Activated B cell treated with CpG ODN at 0.5 μM for 24 hours (primary cell): Measurements from ENCODE around the gene ACBD3. TPM values are rescaled to one million over a fixed set of nuclear protein-coding genes. Genes with fewer than 3 reads are reported as not detected.

Experiments used
- ATAC-seq: fragments of 200-7000 bp; cut with Tn5 transposase; one replicate; pipeline ENCODE4 v1.10.0; 2021; ENCODE audit warnings: low read depth, mild to moderate bottlenecking, moderate library complexity
- CTCF ChIA-PET: fragments of 350-600 bp; sonication (Branson Sonifier 250); formaldehyde crosslinking; loops from one replicate; lab custom pipeline; 2021; ENCODE audit warnings: antibody characterized with exemption; lab: Charles Lee
- POLR2A ChIA-PET: fragments of 350-600 bp; sonication (Branson Sonifier 250); formaldehyde crosslinking; loops from one replicate; lab custom pipeline; 2021; ENCODE audit warnings: antibody characterized with exemption; lab: Charles Lee
- DNase-seq: peaks from one replicate; pipeline ENCODE4 v3.0.0; 2022
- H3K27ac Mint-ChIP-seq: one replicate; pipeline ENCODE4 v1.8.0; 2020; ENCODE audit warnings: mixed read lengths
- H3K27me3 Mint-ChIP-seq: one replicate; pipeline ENCODE4 v1.8.0; 2021; ENCODE audit warnings: mixed read lengths
- H3K36me3 Mint-ChIP-seq: one replicate; pipeline ENCODE4 v1.8.0; 2021; ENCODE audit warnings: low read depth, mixed read lengths
- H3K4me1 Mint-ChIP-seq: one replicate; pipeline ENCODE4 v1.8.0; 2021; ENCODE audit warnings: mixed read lengths
- H3K4me3 Mint-ChIP-seq: one replicate; pipeline ENCODE4 v1.8.0; 2020; ENCODE audit warnings: mild to moderate bottlenecking, mixed read lengths
- H3K9me3 Mint-ChIP-seq: one replicate; pipeline ENCODE4 v1.8.0; 2020; ENCODE audit warnings: mixed read lengths
- CTCF ChIP-seq: fragments of 200-600 bp; IDR thresholded peaks from one replicate; pipeline ENCODE4 v1.8.0; 2022; ENCODE audit warnings: antibody characterized with exemption, mild to moderate bottlenecking
- intact Hi-C: fragments of 100-400 bp; cut with micrococcal nuclease; formaldehyde crosslinking; loops from one replicate; pipeline ENCODE4 v1.15.1; 2024
- total RNA-seq: library from RNA; stranded (reverse); gene quantifications from 2 replicates; pipeline ENCODE4 v1.2.3, GENCODE V29; 2022

Gene ACBD3
- total RNA-seq, 1 donor from 2014 or later = 38.6 TPM

- ChIA-PET POLR2A (interaction anchor here (0.9 to 5.7 kb wide), 27 partner anchors 8 to 642 kb away, joined by 3 to 182 read pairs (median 10); partner anchors contain the start of genes H3-3A, PARP1, PYCR2 and SDE2), CTCF (interaction anchor here (1.3 to 5.1 kb wide), 9 partner anchors 11 to 298 kb away, joined by 3 to 73 read pairs (median 6); partner anchors contain the start of genes H3-3A and PARP1)
- peak overlapping the region; percentile 93 for H3K27ac Mint-ChIP-seq
- TF ChIP-seq CTCF = no peak
- H3K4me3 Mint-ChIP-seq = peak overlapping the region; percentile 91
- intact Hi-C loops = loop anchor here (1.0 to 5.0 kb wide), 7 partner anchors 12 to 683 kb away; partner anchors contain the start of genes H3-3A, LBR and SDE2
- H3K27me3 Mint-ChIP-seq = no peaks in the 10 kb centered on the region
- ATAC-seq (peak; percentile 66), DNase-seq (peak; percentile 90)
- no peaks in the 10 kb centered on the region for H3K36me3 Mint-ChIP-seq
- H3K9me3 Mint-ChIP-seq = no peaks in the 10 kb centered on the region
- H3K4me1 Mint-ChIP-seq = peaks cover 42% of the 10 kb centered on the region
These were observed 76.7 kb downstream of the ACBD3 start for GRCh38 chr1:226109829-226110248.

- no peak for TF ChIP-seq CTCF
- H3K27me3 Mint-ChIP-seq = no peaks in the 10 kb centered on the region
- H3K9me3 Mint-ChIP-seq = no peaks in the 10 kb centered on the region
- POLR2A ChIA-PET = interaction anchor here (0.7 to 5.7 kb wide), 21 partner anchors 12 to 1737 kb away, joined by 3 to 182 read pairs (median 10); partner anchors contain the start of genes H3-3A, PARP1, PYCR2 and SDE2
- peak overlapping the region; percentile 93 for H3K27ac Mint-ChIP-seq
- CTCF ChIA-PET = interaction anchor here (1.2 to 5.1 kb wide), 7 partner anchors 10 to 299 kb away, joined by 3 to 73 read pairs (median 5); partner anchors contain the start of gene PARP1
- peaks cover 42% of the 10 kb centered on the region for H3K4me1 Mint-ChIP-seq
- ATAC-seq = no peak
- no peak for DNase-seq
- intact Hi-C loops = no loop called here
- peak overlapping the region; percentile 91 for H3K4me3 Mint-ChIP-seq
- no peaks in the 10 kb centered on the region for H3K36me3 Mint-ChIP-seq
These were observed 77.4 kb downstream of the ACBD3 start for GRCh38 chr1:226108935-226109828.

- CTCF ChIA-PET = interaction anchor here (1.2 to 5.1 kb wide), 4 partner anchors 11 to 300 kb away, joined by 3 to 73 read pairs (median 17); partner anchors contain the start of gene PARP1
- Mint-ChIP-seq H3K9me3 (no peaks in the 10 kb centered on the region), H3K27ac (peak overlapping the region; percentile 67), H3K4me1 (peaks cover 41% of the 10 kb centered on the region), H3K4me3 (peak overlapping the region; percentile 53), H3K27me3 (no peaks in the 10 kb centered on the region), H3K36me3 (no peaks in the 10 kb centered on the region)
- POLR2A ChIA-PET = interaction anchor here (0.6 to 5.7 kb wide), 9 partner anchors 14 to 1739 kb away, joined by 3 to 182 read pairs (median 57); partner anchors contain the start of genes H3-3A and SDE2
- ATAC-seq (no peak), DNase-seq (no peak)
- TF ChIP-seq CTCF = no peak
- intact Hi-C loops = no loop called here
These were observed 78.8 kb downstream of the ACBD3 start for GRCh38 chr1:226107471-226108460.

GRCh38 chr1:226104671-226105121 is 81.8 kb downstream of the ACBD3 start:
- Mint-ChIP-seq H3K36me3 (no peaks in the 10 kb centered on the region), H3K27me3 (no peaks in the 10 kb centered on the region), H3K9me3 (no peaks in the 10 kb centered on the region), H3K4me3 (no peak overlapping the region), H3K27ac (no peak overlapping the region), H3K4me1 (peaks cover 30% of the 10 kb centered on the region)
- CTCF ChIA-PET = interaction anchor here (3.1 kb wide), 1 partner anchor 40 kb away, joined by 12 read pairs; no protein-coding TSS in a partner anchor
- intact Hi-C loops = no loop called here
- no peak for TF ChIP-seq CTCF
- ATAC-seq (no peak), DNase-seq (no peak)
- POLR2A ChIA-PET = interaction anchor here (0.8 kb wide), 1 partner anchor 10 kb away, joined by 3 read pairs; no protein-coding TSS in a partner anchor
